NB4 (cell line): ENCODE results near the gene APOBR.
"Not testable (repeated sequence)": the region's sequence is repeated elsewhere in the genome, so short reads cannot be mapped to it uniquely, and the experiment has no call there.

ENCODE experiments used
- DNase-seq: peaks from one replicate; pipeline ENCODE4 v3.0.0; 2010; ENCODE audit warnings: low read depth
- H3K4me3 ChIP-seq: one replicate; pipeline ENCODE4 v1.5.1; 2011; ENCODE audit warnings: mild to moderate bottlenecking, low read depth, low read length, moderate library complexity
- MYC ChIP-seq: IDR thresholded peaks from 2 replicates; pipeline ENCODE4 v1.6.1; 2011; ENCODE audit warnings: low read depth, low read length
- POLR2A ChIP-seq: IDR thresholded peaks from 2 replicates; pipeline ENCODE4 v1.6.1; 2011; ENCODE audit warnings: mild to moderate bottlenecking; ENCODE audit not compliant: insufficient read length; ENCODE audit errors: extremely low read depth
- TF ChIP-seq, protein P1 (sequence below): IDR thresholded peaks from 2 replicates; pipeline ENCODE4 v1.6.1; 2011; ENCODE audit warnings: low read depth, low read length
- TF ChIP-seq, protein P2 (sequence below): IDR thresholded peaks from one replicate; pipeline ENCODE4 v1.5.1; 2012; ENCODE audit warnings: low read depth, low read length

The APOBR gene

DNA sequence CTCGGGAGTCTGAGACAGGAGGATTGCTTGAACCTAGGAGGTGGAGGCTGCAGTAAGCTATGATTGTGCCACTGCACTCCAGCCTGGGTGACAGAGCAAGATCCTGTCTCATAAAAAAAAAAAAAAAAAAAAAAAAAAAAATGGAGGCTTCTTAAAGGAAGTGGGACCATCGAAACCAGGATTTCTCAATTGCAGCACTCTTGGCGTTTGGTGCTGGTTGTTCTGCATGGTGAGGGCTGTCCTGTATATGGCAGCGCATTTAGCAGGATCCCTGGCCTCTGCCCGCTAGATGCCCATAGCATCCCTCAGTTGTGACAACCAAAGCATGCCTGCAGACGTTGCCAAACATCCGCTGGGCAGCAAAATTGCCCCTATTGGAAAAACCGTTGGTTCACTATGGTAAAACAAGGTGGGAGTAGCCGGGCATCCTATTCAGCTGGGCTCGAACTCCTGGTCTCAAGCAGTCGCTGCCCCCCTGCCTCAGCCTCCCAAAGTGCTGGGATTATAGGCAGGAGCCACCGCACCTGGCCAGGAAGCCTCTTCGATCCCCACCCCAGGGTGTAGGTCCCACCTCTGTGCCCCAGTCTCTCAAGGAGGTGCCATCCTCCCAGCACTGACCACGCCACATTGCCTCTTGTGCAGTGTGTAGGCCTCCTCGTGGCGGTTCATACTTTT is 15.8 kb upstream of the APOBR start:
- TF ChIP-seq, protein P1, sequence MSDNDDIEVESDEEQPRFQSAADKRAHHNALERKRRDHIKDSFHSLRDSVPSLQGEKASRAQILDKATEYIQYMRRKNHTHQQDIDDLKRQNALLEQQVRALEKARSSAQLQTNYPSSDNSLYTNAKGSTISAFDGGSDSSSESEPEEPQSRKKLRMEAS = no peak
- TF ChIP-seq MYC = no peak
- TF ChIP-seq POLR2A = no peak
- TF ChIP-seq, protein P2, sequence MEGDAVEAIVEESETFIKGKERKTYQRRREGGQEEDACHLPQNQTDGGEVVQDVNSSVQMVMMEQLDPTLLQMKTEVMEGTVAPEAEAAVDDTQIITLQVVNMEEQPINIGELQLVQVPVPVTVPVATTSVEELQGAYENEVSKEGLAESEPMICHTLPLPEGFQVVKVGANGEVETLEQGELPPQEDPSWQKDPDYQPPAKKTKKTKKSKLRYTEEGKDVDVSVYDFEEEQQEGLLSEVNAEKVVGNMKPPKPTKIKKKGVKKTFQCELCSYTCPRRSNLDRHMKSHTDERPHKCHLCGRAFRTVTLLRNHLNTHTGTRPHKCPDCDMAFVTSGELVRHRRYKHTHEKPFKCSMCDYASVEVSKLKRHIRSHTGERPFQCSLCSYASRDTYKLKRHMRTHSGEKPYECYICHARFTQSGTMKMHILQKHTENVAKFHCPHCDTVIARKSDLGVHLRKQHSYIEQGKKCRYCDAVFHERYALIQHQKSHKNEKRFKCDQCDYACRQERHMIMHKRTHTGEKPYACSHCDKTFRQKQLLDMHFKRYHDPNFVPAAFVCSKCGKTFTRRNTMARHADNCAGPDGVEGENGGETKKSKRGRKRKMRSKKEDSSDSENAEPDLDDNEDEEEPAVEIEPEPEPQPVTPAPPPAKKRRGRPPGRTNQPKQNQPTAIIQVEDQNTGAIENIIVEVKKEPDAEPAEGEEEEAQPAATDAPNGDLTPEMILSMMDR = no peak
- no peak overlapping the region for H3K4me3 ChIP-seq
- DNase-seq = no peak

DNA sequence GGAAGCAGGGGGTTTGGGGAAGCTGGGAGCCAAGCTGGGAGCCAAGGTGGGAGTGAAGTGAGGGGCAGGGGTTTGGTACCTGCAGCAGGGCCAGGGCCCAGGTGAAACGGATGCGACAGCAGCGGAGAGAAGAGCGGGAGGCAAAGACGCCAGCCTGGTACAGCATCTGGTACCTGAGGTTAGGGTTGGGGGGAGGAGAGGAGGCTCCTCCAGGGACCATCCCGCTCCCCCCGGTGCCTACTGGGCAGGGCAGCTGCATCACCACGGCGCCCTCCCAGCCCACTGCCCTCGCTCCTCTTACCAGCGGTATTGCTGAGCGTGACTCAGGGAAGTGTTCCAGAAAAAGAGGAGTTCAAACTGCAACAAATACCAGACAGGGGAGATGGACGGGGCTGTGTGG is 12.4 kb upstream of the APOBR start:
- TF ChIP-seq, protein P1 = no peak
- no peak for TF ChIP-seq POLR2A
- TF ChIP-seq, protein P2 = no peak
- no peak for DNase-seq
- no peak overlapping the region for H3K4me3 ChIP-seq

DNA sequence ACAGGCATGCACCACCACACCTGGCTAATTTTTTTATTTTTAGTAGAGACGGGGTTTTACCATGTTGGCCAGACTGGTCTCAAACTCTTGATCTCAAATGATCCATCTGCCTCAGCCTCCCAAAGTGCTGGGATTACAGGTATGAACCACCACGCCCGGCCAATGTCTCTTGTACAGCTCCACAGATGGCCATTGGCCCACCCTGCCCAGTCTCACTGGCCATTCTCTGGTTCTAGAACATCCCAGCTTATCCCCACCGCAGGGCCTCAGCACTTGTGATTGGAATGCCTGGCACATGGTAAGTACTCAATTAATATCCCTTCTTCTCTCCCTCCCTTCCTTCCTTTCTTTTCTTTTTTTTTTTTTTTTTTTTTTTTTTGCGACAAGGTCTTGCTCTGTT is 11.1 kb upstream of the APOBR start:
- not testable (repeated sequence) for H3K4me3 ChIP-seq, DNase-seq

DNA sequence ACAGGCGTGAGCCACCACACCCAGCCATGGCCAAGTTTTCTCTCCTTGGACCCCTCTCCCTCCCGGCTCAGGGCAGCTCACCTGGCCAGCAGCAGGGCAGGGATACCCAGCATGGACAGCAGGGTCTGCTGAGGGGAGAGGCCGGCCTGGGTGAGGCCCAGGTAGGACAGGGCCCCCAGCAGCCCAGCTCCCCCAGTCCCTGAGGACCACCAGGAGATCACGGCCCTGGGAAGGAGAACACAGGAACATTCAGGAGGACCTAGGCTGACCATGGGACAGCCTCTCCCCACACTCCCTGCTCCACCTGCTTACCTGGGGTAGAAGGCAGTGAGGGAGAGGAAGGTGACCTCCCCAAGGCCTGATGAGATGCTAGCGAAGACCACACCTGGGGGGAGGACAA is 8.2 kb upstream of the APOBR start:
- no peak overlapping the region for H3K4me3 ChIP-seq
- no peak for TF ChIP-seq POLR2A
- TF ChIP-seq MYC = no peak
- TF ChIP-seq, protein P2 = no peak
- TF ChIP-seq, protein P1 = no peak
- DNase-seq = no peak

DNA sequence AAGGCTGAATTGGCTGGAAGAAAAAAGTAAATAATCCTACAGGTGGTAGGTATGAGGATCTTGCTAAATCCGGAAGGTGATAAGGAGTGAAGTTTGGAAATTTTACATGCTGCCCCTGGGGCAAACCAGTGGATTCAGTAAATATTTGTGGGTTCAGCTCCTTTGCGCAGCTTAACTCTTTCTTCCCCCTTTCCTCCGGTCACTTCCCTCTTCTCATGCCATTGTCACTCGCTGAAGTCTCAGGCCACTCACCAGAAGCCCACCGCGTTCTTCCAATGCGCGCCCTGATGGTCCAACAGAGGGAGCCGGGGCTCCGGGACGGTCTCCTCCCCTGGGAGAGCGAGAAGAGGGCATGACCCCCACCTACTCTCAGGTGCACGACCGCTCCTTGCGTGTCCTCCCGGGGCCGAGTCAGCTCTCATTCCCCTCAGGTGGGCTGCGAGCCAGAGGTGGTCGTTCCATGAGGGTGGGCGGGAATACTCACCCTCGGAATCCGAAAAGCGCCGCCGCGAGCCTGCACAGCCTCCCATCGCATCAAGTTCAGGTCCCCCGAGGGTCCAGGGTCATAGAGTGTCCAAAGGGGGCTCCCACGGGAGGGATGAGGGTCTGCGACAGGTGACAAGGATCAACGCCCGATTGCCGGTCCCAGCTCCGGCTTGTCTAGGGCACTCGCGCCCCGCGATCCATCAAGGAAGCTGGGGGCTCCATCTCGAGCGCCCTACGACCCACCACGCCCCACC is 3.0 kb upstream of the APOBR start:
- peak overlapping the region; percentile 82 for H3K4me3 ChIP-seq
- DNase-seq = peak; percentile 79
- TF ChIP-seq, protein P1 = no peak
- TF ChIP-seq MYC (no peak), POLR2A (no peak)
- TF ChIP-seq, protein P2 = no peak

DNA sequence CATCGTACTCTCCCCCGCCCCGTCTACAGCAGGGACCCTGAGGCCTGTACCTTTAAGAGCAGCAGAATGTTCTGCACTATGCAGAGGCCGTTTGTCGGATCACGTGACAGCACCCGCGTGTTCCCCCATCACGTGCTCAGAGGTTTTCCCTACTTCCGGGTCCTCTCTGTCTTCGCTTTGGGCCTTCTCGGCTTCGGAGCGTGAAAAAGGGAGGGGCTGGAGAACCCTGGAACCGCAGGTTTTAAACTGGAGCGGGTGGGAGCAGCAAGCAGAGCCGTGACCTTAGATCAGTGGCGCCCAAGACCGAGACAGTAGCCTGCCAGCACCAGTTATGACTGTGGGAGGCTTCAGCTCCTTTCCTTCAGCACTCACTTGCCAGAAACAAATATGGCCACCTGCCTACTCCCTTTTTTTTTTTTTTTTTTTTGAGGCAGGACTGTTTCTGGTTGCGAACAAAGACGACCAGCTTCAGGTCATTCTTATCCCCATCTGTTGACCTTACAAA is 2.4 kb upstream of the APOBR start, which contains the start of gene CLN3:
Gene CLN3 (minus strand): TSS at position 105 of the 505 bp plus-strand sequence. CDS start 315 bp downstream, outside the sequence.
- peak within 1 kb of the TSS; percentile 82 for H3K4me3 ChIP-seq
- DNase-seq = peak; percentile 98
- TF ChIP-seq, protein P1 = peak; percentile 100
- TF ChIP-seq POLR2A = peak; percentile 14
- TF ChIP-seq, protein P2 = no peak
- peak; percentile 98 for TF ChIP-seq MYC
